GM21528 (cell line): ENCODE results near the gene REX1BD.
"Not testable (repeated sequence)": the region's sequence is repeated elsewhere in the genome, so short reads cannot be mapped to it uniquely, and the experiment has no call there.

ENCODE experiments used
- ATAC-seq: cut with Tn5 transposase; IDR thresholded peaks from one replicate; pipeline ENCODE4 v1.9.1; 2021; ENCODE audit warnings: mild to moderate bottlenecking, moderate library complexity; ENCODE audit not compliant: unreplicated experiment, low FRiP score

The REX1BD gene

DNA sequence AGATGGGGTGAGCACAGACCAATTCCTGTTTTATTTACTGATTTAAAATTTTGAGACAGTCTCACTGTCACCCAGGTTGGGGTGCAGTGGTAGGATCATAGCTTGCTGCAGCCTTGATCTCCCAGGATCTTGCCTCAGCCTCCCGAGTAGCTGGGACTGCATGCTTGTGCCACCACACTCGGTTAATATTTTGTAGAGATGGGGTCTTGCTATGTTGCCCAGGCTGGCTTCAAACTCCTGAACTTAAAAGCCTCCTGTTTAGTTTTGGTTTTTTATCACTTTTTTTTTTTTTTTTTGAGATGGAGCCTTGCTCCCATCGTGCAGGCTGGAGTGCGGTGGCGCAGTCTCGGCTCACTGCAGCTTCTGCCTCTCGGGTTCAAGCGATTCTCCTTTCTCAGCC, 12.2 kb upstream of the REX1BD start:
- ATAC-seq: no peak

DNA sequence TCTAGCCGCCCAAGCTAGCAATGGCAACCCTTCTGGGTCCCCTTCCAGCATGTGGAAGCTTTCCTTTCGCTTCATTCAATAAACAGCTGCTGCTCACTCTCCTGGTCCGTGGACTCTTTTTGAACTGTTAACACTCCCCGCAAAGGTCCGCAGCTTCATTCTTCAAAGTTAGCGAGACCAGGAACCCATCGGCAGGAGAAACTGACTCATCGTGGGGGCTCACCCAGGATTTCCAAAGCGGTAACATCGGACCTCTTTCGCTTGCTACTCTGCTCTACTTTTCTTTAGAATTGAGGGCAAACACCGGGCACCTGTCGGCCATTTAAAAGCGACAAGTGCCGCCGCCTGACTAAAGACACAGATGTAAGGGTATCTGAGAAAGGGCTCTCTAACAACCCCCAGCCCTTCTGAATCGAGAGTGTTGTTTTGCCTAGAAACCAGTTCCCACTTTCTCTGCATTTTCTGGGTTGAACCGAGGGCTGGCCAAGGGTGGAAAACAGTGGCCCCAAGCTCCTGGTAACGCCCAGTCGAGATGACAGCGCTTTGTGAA, 11.2 kb upstream of the REX1BD start:
- no peak for ATAC-seq

DNA sequence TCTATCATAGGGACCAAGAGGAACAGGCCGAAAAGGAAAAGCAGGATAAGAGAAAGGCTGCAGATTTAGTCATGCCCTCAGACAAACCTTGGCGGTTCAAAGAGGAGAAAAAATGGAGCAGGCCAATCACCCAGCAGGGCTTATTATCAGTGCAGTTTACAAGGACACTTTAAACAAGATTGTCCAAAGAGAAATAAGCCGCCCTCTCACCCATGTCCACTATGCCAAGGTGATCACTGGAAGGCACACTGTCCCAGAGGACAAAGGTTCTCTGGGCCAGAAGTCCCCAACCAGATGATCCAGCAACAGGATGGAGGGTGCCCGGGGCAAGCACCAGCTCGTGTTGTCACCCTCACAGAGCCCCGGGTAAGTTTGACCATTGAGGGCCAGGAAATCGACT, 8.3 kb upstream of the REX1BD start:
- ATAC-seq: no peak

DNA sequence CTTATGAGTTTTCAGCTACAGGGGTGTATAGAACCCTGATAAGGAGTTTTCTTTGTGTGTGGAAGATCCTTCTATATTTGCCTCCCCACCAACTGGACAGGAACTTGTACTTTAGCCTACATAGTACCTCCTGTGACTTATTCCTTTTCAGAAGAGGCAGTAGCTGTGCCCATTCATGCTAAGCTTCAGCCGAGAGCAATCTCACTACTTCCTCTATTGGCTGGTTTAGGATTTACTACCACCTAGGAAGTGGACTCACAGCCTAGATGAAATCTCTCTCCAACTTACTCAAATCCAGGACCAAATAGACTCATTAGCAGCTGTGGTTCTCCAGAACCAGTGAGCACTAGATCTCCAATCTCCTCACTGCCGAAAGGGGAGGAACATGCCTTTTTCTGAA, 2.3 kb upstream of the REX1BD start:
- no peak for ATAC-seq

DNA sequence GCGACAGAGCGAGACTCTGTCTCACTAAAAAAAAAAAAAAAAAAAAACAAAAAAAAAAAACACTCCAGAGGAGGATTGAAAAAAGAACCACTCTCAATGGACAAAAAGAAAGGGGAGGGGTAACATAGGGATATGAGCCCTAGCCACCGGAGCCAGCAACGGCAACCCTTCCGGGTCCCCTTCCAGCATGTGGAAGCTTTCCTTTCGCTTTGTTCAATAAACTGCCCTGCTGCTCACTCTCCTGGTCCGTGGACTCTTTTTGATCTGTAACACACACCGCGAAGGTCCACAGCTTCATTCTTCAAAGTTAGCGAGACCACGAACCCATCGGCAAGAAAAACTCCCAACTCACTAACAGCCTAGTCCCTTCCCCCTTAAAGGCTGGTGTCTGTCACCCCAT, 1.0 kb upstream of the REX1BD start:
- no peak for ATAC-seq

DNA sequence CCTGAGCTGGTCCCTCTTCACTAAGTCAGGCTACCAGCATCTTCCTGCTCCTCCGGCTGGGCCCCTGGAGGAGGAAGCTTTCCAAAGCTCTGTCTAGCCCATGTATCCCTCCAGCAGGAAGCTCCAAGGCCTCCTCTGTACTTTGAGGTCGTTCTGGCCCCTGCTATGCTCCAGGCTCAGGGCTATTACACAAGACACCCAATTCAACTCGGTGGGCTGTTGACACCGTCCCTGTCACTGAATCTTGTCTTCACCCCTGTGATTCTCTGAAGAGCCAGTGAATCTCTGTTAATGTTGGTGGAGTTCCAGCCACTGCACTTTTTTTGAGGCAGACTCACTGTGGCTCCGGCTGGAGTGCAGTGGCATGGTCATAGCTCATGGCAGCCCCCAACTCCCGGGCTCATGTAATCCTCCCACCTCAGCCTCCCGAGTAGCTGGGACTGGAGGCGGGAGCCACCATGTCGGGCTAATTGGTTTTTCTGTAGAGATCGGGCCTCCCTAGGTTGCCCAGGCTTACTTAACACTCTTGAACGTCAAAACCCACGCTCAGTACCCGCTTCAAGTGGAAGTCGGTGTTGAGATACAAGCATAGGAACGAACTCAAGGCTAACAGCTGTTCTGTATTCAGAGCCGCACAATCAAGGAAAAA, 512 bp upstream of the REX1BD start:
- no peak for ATAC-seq

DNA sequence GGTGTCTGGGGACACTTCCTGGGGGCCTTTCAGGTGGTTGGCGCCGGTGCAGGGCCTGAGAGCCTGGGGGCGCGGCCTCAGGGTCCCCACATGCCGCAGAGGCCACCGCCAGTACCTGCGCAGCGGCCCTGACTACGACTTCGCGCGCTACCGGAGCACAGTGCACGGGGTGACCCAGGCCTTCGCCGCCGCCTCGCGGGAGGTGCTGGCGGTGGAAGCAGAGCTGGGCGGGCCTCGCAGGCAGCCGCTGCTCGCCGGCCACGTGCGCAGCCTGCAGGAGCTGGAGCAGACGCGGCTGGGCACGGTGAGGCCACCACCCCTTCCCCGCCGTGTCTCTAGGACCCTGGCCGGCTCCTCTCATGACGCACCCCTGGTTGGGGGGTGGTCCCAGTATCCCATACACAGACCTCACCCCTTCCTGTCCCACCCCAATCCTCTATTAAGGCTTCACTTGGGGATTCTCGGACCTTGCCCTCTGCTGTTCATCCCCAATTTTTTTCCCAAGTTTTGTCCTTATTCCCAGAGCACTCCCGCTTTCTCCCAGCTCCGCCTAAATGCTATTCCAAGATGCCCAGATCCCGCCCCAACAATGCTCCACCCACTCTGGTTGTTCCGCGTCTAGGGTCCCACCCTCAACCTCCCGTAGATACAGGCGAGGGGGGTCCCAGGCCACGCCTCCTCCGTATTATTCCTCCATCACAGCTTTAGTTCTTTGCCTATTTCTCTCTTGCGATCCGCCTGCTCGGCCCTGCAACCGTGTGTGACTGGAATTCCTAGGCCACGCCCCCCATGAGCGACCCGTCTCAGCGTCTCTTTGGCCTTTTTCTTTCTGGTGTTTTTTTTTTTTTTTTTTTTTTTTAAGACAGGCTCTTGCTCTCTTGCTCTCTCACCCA, 1.0 kb downstream of the REX1BD start:
- peak; percentile 38 for ATAC-seq

DNA sequence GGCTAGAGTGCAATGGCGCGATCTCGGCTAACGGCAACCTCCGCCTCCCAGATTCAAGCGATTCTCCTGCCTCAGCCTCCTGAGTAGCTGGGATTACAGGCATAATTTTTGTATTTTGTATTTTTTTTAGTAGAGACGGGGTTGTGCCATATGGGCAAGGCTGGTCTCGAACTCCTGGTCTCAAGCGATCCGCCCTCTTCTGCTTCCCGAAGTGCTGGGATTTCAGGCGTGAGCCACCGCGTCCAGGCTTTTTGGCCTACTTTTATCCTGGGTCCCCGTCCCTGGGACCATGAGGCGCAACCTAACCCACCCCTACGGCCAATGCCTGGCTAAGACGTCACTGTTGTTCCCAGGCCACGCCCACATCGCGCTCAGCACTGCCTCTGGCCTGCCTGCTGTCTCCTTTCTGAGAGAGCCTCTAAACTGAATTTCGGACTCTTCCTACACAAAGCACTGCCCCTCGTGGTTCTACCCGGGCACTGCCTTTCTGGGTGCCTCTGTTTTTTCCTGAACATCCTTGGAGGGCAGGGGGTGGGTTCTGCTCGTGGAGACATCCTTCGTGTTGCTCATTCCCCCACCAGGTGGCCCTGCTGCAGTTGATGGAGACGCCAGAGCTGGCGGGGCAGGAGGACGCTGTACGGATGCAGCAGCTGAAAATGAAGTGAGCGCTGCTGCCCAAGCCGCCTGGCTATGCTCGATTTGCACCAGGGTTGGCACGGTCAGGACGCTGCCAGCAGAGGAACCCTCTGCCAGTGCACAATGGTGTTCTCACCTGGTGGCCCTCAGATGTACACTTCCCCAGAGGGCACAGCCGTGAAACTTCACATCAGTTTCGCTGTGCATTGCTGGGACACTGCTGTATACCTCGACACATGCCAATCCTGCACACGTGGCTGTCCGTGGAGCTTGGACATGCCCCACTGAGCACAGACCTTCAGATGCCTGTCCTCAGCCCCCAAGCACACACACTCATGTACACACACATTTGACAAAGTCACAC, 2.0 kb downstream of the REX1BD start:
- ATAC-seq: no peak

DNA sequence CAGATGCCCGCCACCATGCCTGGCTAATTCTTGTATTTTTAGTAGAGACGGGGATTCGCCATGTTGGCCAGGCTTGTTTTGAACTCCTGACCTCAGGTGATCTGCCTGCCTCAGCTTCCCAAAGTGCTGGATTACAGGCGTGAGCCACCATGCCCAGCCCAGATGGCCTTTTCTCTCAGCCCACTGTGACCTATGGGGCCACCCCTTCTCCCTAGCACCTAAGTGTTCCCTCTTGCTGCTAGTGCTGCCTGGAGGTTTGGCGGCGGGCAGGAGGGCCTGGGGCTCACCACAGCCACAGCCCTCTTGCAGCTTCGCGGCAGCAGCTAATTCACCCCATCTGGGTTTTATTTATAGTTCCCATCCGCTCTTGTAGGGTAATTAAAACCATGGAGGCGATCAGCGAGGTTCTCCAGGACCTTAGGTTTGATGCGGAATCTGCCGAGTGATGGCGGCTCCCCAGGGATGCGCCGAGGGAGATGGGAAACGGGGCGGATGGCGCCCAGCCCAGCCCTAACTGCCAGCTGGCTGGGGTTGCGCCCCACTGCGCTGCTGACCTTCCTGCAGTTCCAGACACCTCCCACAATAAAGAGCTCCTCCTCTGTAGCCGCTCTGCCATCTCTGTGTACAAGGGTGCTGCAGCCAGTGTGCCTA, 3.3 kb downstream of the REX1BD start:
- no peak for ATAC-seq

DNA sequence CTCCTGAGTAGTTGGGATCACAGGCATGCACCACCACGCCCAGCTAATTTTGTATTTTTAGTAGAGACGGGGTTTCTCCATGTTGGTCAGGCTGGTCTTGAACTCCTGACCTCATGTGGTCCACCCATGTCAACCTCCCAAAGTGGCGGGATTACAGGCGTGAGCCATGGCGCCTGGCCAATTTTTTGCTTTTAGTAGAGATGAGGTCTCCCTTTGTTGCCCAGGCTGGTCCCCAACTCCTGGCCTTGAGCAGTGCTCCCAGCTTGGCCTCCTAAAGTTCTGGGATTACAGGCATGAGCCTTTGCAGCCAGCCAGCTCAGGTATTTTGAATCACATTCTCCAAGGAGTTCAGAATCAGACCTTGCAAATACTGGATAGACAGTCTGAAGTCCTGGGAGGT, 4.1 kb downstream of the REX1BD start:
- not testable (repeated sequence) for ATAC-seq

DNA sequence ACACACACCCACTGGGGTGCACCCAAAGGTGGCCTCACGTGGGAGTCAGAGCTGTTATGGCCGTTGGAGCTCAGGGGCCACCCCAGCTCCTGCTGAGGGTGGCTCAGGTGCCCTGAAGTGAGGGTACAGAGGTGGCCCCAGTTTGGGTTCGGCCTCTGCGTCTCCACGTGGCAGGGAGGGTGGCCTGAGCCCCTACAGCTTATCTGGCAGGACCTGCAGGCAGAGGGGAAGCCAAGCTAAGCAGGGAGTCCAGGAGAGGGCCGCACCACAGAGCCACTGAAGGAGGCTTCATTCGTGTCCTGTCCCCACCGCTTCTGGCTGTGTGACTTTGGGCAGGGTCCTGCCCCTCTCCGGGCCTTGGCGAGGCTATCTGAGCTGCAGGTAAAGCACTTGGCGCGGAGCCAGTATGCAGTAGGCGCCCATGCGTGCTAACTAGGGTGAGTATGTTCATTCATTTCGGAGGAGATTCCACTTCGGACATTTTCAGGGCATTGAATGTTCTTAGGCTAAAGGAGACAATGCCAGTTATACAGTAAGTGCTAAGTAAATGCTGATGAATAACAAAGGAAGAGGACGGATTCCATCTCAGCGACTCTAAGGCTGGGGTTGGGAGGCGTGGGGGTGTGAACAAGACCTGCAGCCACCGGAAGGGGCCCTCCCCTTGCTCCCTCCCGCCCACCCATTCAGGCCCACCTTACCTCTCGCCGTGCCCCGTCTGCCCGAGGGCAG, 4.9 kb downstream of the REX1BD start:
- no peak for ATAC-seq

DNA sequence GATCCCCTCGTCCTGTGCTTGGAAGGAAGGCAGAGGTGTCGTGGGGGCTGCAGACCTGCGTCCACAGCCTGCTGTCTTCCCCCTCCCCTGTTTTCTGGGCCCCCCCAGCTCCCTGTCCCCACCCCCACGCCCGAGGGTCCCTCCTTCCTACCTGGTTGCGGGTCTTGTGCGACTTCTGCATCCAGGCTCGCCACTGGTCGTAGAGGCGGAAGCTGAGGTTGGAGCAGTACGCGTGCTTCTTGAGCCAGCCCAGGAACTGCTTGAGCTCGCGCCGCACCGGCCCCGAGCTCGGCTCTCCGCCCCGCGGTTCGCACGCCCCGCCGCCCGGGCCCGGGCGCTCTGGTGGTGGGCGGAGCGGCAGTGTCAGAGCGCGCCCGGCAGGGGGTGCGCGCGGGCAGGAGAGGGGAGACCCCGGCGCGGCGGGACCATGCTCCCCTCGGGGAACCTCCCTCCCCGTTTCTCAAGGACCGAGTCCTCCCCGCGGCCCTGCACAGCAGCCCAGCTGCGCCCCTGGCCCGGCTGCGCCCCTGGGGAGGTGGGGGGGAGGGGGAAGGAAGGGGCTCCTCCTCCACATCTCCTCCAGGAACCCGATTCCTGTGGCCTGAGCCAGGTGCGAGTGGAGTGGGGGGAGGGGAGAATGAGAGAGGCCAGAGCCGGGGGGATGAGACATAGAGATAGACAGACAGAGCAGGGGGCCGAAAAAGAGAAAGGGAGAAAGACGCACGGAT, 5.7 kb downstream of the REX1BD start:
- ATAC-seq: no peak

DNA sequence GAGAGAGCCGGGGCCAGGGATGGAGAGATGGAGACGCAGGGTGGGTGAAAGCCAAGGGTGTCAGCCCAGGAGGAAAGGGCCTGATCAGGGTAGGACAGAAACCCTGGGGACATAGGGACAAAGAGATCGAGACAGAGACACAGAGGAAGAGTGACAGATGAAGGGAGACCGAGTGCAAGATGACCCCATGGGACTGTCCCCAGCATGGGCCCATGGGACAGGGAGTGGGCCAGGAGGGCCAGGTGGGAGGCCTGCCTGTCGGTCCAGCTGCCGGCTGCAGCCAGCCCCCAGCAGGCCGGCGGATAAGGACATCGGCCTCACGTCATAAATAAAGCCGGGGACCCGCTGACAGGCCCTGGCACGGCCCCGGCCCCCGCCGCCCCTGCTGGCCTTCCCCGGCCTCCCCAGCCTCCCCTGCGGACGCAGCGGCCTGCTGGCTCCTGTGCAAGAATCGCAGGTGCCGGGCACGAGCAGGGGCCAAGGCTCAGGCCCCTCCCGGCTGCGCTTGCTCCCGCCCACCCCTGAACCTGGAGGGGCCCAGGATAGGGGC, 6.3 kb downstream of the REX1BD start:
- no peak for ATAC-seq

DNA sequence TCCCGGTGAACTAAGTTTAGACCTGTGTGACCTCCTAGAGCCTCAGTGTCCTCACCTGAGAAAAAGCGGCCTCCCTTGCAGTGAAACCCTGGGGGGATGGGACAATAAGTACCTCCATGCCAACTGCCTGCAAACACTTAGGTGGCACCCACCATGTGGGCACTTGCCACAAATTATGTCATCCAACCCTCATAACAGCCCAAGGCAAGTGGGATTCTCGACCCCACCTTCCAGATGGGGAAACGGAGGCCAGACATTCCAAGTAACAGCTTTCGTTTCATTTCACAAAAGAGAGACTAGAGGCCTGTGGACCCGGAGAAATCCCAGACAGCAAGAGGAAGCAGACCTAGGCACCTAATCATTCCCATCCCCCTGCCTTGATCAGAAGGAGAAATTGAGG, 6.9 kb downstream of the REX1BD start:
- no peak for ATAC-seq

DNA sequence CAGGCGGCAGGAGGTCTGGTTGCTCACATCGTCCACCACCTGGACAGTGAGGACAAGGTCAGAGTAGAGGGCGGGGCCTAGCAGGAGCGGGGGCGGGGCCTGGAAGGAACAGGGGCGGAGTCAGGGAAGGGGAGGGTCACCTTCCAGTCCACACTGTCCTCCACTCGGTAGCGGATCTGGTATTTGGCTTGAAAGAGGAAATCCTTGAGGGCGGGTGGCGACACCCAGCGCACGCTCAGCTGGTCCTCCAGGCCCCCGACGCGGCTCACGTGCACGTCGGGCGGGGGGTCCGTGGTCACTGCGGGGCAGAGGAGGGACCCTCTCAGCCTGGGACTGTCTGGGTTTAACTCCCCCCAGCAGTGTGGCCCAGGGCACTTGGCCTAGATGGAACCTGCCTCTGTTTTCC, 8.2 kb downstream of the REX1BD start:
- ATAC-seq: no peak

DNA sequence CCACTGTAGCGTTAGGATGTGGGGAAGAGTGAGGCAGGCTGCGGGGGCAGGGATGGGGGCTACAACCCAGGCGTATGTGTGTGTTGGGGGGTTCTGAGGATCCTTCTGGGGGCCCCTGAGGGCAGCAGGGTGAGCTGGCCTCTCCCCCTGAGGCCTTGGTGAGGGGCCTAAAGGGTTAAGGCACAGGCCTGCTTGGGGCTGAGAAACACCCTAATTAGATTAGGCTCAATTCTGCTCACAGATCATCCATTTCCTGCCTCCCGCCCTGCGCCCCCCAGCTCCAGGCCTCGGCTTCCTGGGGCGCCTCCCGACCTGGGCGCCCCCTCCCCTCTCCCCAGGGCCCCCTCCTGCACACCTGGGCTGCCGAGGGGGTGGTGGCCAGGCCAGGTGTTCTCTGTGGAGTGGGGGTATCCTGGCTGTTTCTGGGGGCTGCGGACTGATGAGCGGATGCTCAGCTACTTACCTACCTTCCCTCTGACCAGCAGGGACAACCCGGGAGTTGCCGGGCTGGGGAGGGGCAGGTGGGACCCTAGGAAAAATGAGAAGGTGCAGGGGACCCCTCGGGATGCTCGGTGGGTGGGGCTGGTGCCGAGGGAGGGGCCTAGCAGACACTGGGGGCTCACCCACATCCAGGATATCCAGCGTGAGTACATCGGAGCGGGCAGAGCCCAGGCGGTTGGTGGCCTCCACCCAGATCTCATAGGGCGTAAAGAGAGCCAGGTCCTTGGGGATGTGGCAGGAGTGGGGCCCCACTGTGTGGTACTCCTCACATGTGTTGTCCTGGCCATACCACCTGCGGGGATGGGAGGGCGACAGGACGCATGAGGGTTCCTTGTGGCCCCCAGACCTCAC, 9.4 kb downstream of the REX1BD start:
- ATAC-seq: no peak

DNA sequence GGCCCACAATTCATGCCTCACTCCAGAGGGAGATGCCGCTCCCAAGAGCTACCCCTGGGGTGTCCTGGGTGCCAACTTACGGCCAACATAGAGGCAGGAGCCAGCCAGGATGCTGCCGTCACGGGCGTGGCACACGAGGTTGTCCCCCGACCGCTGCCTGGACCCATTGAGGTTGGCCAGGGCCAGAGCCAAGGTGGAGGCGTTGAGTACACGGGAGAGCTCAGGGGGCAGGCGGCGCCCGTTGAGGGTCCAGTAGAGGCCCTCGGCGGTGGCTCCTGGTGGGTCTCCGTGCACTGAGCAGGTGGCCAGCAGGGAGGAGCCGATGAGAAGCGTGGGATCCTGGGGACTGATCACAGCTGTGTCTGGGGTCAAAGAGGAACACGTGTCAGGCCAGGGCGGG, 10.9 kb downstream of the REX1BD start:
- no peak for ATAC-seq
